ENCODE results near the gene WDR55.
"Not testable (repeated sequence)": the region's sequence is repeated elsewhere in the genome, so short reads cannot be mapped to it uniquely, and the experiment has no call there.

The WDR55 gene

DNA sequence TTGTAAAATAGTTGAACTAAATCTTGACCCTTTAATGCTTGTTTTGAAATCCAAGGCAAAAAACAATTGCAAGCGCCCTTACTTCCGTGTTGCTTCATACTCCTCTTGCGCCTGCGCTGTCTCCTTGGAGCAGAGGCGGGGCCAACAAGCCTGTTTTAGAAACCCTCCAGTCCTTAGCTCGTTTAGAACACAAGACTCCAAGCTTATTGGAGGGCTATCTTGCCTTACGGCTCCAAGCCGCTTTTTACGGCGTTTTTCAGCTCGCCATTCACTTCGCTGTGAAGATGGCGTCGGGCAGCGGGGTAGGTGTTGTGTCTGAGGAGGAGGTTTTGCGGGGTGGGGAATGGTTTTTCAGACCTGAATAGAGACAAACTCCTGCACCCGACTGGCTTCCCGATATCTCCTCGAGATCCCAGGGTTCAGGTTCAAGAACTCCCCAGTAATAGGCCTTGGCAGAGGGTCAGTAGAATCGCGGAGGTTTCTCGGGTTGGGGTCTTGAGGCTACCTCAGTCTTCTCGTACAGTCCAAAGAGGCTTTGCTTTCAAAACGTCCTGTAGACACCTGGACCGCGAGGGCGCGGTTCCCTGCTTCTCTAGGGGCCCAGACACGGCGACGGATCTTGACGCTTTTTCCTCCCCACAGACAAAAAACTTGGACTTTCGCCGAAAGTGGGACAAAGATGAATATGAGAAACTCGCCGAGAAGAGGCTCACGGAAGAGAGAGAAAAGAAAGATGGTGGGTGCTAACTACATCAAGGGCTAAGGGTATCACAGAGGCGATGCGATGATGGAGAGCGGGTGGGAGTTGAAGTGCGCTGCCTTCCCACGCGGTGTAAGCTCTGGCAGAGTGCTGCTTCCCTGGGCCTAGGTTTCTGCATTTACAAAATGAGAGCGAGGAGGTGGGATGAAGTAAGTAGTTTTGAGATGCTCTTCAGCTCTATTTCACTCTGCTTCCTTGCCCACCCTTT, 35.8 kb downstream of the WDR55 start, which contains the start of gene ZMAT2:
Gene ZMAT2 (plus strand): TSS at position 271 of the 968 bp plus-strand sequence. CDS start 14 bp downstream, at position 285.
- H3K27ac ChIP-seq, result peak within 1 kb of the TSS; percentile 36
- peak; percentile 97 for DNase-seq (ENCODE audit: low read depth, low spot score)

DNA sequence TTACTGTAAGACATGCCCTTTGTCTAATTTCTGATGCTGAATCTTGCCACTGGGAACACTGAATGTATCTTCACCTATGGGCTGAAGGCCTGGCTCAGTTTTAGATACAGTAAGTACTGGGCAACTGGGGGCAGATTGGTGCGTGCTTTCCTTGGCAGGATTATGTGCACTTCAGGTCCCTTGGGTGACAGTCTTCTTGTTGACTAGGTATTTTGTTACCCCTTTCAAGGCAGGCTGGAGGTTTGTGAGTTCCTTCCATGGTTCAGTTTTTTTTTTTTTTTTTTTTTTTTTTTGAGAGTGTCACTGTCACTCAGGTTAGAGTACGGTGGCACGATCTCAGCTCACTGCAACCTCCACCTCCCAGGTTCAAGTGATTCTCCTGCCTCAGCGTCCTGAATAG, 43.1 kb downstream of the WDR55 start:
- H3K27ac ChIP-seq, result no peak overlapping the region
- DNase-seq (ENCODE audit: low read depth, low spot score), result no peak

DNA sequence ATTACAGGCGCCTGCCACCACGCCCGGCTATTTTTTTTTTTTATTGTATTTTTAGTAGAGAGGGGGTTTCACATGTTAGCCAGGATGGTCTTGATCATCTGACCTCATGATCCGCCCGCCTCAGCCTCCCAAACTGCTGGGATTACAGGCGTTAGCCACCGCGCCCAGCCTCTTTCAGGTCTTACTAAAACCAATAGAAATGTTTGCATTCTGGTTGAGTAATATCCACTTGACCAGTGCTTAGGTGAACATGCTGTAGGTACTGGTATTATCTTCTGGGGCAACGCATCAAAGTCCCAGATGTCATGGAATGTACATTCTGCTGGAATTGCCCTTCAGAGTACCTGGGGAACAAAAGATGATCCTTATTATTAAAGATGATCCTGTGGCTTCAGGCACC, 44.1 kb downstream of the WDR55 start:
- not testable (repeated sequence) for H3K27ac ChIP-seq; DNase-seq (ENCODE audit: low read depth, low spot score)

DNA sequence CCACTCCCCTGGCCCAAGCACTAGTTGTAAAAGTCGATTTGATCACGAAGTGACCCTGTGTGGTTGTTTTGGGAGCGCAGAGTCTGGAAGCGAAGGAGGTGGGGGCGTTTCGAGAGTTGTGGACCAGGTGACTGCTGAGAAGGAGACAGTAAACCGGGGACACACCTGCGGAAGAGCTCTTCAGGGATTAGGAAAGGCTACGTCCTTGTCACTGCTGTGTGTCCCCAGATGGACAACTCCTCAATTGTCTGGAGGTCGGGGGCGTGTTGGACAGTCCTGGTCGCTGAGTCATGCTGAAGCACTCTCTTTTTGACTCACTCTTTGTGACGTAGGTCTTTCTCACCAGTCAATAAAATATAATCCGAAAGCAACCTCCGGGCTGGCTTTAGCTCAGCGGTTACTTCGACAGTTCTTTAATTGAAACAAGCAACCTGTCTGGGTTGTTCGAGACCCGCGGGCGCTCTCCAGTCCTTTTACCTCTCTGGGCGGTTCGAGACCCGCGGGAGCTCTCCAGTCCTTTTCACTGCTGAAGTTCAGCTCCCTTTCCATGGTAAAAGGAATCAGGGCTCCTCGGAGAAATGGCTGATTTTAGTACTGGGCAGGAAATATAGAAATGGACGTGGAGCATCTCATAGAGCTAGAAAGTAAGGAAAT, 46.3 kb downstream of the WDR55 start:
- peak overlapping the region; percentile 78 for H3K27ac ChIP-seq
- DNase-seq (ENCODE audit: low read depth, low spot score), result peak; percentile 89

DNA sequence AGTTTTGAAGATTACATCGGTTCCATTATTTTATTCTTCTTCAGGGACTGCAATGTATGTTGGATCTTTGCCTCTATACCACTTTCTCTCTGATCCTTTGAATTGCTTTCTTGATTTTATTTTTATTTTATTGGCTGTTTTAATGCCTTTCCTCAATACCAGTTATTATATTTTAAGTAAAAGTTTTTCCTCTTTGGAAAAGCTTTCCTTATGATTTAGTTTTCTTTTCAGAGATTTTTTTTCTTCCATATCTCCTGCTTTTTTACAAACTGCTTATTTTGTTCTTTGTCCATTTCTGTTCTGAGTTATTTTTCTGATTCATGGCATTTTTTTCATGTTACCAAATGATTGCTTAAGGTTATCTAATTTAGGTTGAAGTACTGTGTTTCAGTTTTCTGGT, 47.1 kb downstream of the WDR55 start:
- H3K27ac ChIP-seq, result no peak overlapping the region
- DNase-seq (ENCODE audit: low read depth, low spot score), result no peak

DNA sequence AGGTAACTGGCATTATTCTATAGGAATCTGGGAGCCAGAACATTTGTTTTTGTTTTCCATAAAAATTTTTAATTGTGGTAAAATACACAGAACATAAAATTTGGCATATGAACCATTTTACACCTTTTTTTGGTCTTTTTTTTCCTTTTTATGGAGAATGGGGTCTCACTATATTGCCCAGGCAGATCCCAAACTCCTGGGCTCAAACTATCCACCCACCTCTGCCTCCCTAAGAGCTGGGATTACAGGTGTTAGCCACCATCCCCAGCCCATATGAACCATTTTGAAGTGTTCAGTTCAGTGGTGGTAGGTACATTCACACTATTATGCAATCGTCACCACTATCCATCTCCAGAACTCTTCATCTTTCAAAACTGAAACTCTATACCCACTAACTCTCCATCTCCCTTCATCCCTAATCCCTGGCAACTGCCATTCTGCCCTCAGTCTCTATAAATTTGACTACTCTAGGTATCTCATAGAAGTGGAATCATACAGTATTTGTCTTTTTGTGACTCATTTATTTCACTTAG, 48.9 kb downstream of the WDR55 start:
- no peak overlapping the region for H3K27ac ChIP-seq
- no peak for DNase-seq (ENCODE audit: low read depth, low spot score)

DNA sequence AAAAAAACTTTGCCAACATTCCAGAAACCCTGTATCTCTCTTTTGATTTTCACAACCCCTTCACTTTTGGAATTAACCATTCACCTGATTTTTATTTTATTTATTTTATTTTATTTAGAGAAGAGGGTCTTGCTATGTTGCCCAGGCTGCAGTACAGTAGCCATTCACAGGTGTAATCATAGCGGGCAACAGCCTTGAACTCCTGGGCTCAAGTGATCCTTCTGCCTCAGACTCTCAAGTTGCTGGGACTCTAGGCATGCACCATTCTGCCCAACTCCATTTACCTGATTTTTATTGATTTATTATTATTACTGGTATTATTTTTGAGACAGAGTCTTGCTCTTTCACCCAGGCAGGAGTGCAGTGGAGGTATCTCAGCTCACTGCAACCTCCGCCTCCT, 51.5 kb downstream of the WDR55 start:
- not testable (repeated sequence) for DNase-seq (ENCODE audit: low read depth, low spot score); H3K27ac ChIP-seq

DNA sequence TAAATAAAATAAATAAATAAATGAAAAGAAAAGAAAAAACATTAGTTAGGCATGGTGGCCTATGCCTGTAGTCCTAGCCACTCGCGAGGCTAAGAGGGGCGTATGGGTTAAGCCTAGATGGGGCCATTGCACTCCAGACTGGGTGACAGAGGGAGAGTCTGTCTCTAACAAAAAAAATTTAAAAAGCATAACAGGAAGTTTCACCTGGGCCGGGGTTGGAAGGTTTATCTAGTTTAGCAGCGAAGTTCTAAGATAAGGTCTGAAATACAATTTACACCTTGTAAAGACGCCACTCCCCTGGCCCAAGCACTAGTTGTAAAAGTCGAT, 53.5 kb downstream of the WDR55 start:
- H3K27ac ChIP-seq, result no peak overlapping the region
- no peak for DNase-seq (ENCODE audit: low read depth, low spot score)

DNA sequence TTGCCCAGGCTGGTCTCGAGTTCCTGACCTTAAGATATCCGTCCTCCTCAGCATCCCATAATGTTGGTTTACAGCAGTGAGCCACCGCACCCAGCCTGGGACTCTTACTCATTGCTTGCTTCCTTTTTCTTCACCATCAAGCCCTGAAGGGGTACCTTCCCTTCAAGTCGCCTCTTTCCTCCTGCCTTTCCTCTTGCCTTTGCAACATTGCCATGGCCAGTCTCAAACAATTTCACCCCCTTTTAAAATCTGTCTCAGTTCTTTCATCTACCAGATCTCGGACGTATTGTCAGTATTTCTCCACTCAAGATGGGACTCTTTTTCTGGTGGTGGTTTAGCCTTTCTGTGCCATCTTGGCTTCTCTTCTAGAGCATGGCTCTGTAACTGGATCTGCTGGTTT, 56.0 kb downstream of the WDR55 start:
- not testable (repeated sequence) for H3K27ac ChIP-seq; DNase-seq (ENCODE audit: low read depth, low spot score)

DNA sequence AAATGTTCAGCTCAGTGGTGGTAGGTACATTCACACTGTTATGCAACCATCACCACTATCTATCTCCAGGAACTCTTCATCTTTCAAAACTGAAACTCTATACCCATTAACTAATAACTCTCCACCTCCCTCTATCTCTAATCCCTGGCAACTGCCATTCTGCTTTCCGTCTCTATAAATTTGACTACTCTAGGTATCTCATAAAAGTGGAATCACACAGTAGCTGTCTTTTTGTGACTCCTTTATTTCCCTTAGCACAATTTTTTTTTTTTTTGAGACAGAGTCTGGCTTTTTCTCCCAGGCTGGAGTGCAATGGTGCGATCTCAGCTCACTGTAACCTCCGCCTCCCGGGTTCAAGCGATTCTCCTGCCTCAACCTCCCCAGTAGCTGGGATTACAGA, 56.7 kb downstream of the WDR55 start:
- H3K27ac ChIP-seq; DNase-seq (ENCODE audit: low read depth, low spot score): not testable (repeated sequence)

All from epithelial cell of prostate (primary cell).